Small intestine (tissue), 7 donors: ENCODE measurements around the gene ZNF595. TPM values are rescaled to one million over a fixed set of nuclear protein-coding genes. Genes with fewer than 3 reads are reported as not detected.
A peak's percentile ranks its signal among the peaks of the same experiment; 100 is the strongest.

Experiments
- DNase-seq, 2 donors: peaks; one replicate each; pipeline versions ENCODE4 v3.0.0 to v3.0.0-alpha.2; 2013
- FAIRE-seq: peaks from 2 replicates; lab custom pipeline; 2012; peaks lifted over from hg19 to GRCh38; lab: Jason Lieb, UNC
- H3K27ac ChIP-seq, 3 donors: one replicate each; pipeline ENCODE4 v1.5.1; 2013; ENCODE audit warnings: low read length in 2 of 3, mild to moderate bottlenecking in 2 of 3, control low read depth in 1 of 3, inconsistent platforms in 1 of 3, low read depth in 1 of 3, moderate library complexity in 1 of 3
- H3K27me3 ChIP-seq, 3 donors: one replicate each; pipeline ENCODE4 v1.6.1; 2013; ENCODE audit warnings: low read length in 3 of 3, inconsistent platforms in 1 of 3; ENCODE audit not compliant: control insufficient read depth in 3 of 3, insufficient read depth in 3 of 3
- H3K36me3 ChIP-seq, 3 donors: one replicate each; pipeline ENCODE4 v1.6.1; 2013; ENCODE audit warnings: low read length in 3 of 3, inconsistent platforms in 1 of 3, low read depth in 1 of 3, mild to moderate bottlenecking in 1 of 3, moderate library complexity in 1 of 3; ENCODE audit not compliant: control insufficient read depth in 3 of 3, insufficient read depth in 2 of 3
- H3K4me1 ChIP-seq, 3 donors: one replicate each; pipeline ENCODE4 v1.6.1; 2013; ENCODE audit warnings: low read length in 2 of 3, inconsistent platforms in 1 of 3, low read depth in 1 of 3, mild to moderate bottlenecking in 1 of 3, moderate library complexity in 1 of 3; ENCODE audit not compliant: control insufficient read depth in 3 of 3, insufficient read depth in 2 of 3
- H3K4me3 ChIP-seq, 3 donors: one replicate each; pipeline ENCODE4 v1.5.1; 2013; ENCODE audit warnings: low read length in 3 of 3, control low read depth in 1 of 3, inconsistent platforms in 1 of 3, low read depth in 1 of 3, mild to moderate bottlenecking in 1 of 3, moderate library complexity in 1 of 3
- H3K9me3 ChIP-seq, 2 donors: one replicate each; pipeline ENCODE4 v1.6.1; 2013; ENCODE audit warnings: low read depth in 1 of 2, low read length in 1 of 2; ENCODE audit not compliant: control insufficient read depth in 2 of 2, insufficient read depth in 1 of 2
- WGBS, 3 donors: extraction: QIAGEN DNeasy Blood & Tissue Kit; methylation state at CpG; one replicate each; pipeline ENCODE4 v1.1.7; 2013; 5-methylcytosine and 5-hydroxymethylcytosine counted together
- polyA plus RNA-seq, 4 donors: library from polyadenylated mRNA; stranded (reverse) in 3 of 4; unstranded in 1 of 4; fragments of 200-250 nt in 3 of 4; fragments of 120-200 nt in 1 of 4; gene quantifications; one replicate each; pipeline versions ENCODE4 v1.2.1 to v1.2.3, GENCODE V29; 2013
- donor health status: healthy with polysubstance abuse.
- donor health status: control.
- donor health status: control.
- donor health status: Bipolar disorder and iron deficiency.
- donor health status: healthy.

ZNF595 gene
- polyA plus RNA-seq, 4 donors = 2.4 to 11.5 (median 3.5) TPM

GRCh38 chr4:107083-107443 lies 53.9 kb downstream of the ZNF595 start:
- FAIRE-seq (no peak), DNase-seq (no peak)
- no peak overlapping the region for H3K4me3 ChIP-seq
- no peaks in the 10 kb centered on the region for H3K36me3 ChIP-seq
- H3K27me3 ChIP-seq = peaks cover 0 to 37% (median 36%) of the 10 kb centered on the region in 3 donors
- no peaks in the 10 kb centered on the region for H3K4me1 ChIP-seq
- WGBS, 3 donors = 19 to 53% (median 42%) methylated on average over 23 to 33 of the region's 33 CpGs
- H3K27ac ChIP-seq = no peak overlapping the region
- peaks cover 0 to 32% of the 10 kb centered on the region in 2 donors for H3K9me3 ChIP-seq

- peaks cover 0 to 27% of the 10 kb centered on the region in 2 donors for H3K9me3 ChIP-seq
- DNase-seq (no peak), FAIRE-seq (no peak)
- H3K27me3 ChIP-seq = peaks cover 0 to 37% (median 37%) of the 10 kb centered on the region in 3 donors
- 9 to 29% (median 28%) methylated on average over 65 to 91 of the region's 91 CpGs for WGBS, 3 donors
- H3K4me1 ChIP-seq = no peaks in the 10 kb centered on the region
- H3K4me3 ChIP-seq = peak overlapping the region in 1 of 3 donors; percentile 10
- no peak overlapping the region for H3K27ac ChIP-seq
- H3K36me3 ChIP-seq = no peaks in the 10 kb centered on the region
Measured at GRCh38 chr4:107444-108429, 54.6 kb downstream of the ZNF595 start.

GRCh38 chr4:112771-113170 lies 59.6 kb downstream of the ZNF595 start:
- DNase-seq (no peak), FAIRE-seq (no peak)
- Histone ChIP-seq H3K9me3 (peaks cover 0 to 6% of the 10 kb centered on the region in 2 donors), H3K36me3 (no peaks in the 10 kb centered on the region), H3K27ac (no peak overlapping the region), H3K27me3 (peaks cover 0 to 23% (median 23%) of the 10 kb centered on the region in 3 donors), H3K4me3 (no peak overlapping the region), H3K4me1 (no peaks in the 10 kb centered on the region)
- 57 to 67% (median 67%) methylated on average over 1 of the region's 1 CpG for WGBS, 3 donors

GRCh38 chr4:113732-114131 lies 60.6 kb downstream of the ZNF595 start:
- Histone ChIP-seq H3K4me3 (no peak overlapping the region), H3K9me3 (peaks cover 0 to 6% of the 10 kb centered on the region in 2 donors), H3K27ac (no peak overlapping the region), H3K27me3 (peaks cover 0 to 15% (median 13%) of the 10 kb centered on the region in 3 donors), H3K4me1 (no peaks in the 10 kb centered on the region), H3K36me3 (no peaks in the 10 kb centered on the region)
- 86 to 94% (median 91%) methylated on average over 2 of the region's 2 CpGs for WGBS, 3 donors
- DNase-seq (no peak), FAIRE-seq (no peak)

DNA sequence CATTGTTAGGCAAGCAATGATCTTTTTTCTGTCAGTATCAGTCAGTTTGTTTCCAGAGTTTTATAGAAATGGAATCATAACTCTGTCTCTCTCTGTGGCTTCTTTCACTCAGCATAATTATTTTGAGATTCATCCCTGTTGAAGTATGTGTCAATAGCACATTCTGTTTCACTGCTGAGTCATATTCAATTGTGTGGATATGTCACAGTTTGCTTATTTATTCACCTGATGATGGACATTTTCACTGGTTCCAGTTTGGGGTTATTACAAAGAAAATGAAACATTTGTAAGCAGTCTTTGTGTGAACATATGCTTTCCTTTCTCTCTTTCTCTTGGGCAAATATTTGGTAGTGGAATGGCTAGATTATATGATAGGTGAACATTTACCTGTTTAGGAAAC lies 61.0 kb downstream of the ZNF595 start:
- no peaks in the 10 kb centered on the region for H3K4me1 ChIP-seq
- no peak overlapping the region for H3K27ac ChIP-seq
- no peak overlapping the region for H3K4me3 ChIP-seq
- H3K9me3 ChIP-seq = peaks cover 0 to 6% of the 10 kb centered on the region in 2 donors
- DNase-seq = no peak
- no peaks in the 10 kb centered on the region for H3K36me3 ChIP-seq
- no peak for FAIRE-seq
- H3K27me3 ChIP-seq = peaks cover 0 to 11% (median 9%) of the 10 kb centered on the region in 3 donors

DNA sequence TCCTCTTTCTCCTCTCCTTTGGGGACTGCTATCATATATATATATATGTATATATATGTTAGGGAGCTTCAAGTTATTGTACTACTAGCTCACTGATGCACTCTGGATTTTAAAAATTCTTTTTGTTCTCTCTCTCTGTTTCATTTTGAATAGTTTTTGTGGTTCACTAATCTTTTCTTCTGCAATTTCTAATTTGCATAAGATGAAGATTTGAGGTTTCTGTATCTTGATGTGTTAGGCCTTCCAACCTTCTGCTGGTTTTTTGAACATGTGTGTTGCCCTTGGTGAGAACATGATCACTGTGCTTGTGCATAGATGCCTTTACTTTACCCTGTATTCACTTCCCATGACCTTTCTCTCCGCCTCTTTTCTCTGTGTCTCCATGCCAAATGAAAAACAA lies 63.4 kb downstream of the ZNF595 start:
- Histone ChIP-seq H3K27ac (no peak overlapping the region), H3K4me1 (no peaks in the 10 kb centered on the region), H3K36me3 (no peaks in the 10 kb centered on the region), H3K27me3 (peaks cover 0 to 5% (median 0%) of the 10 kb centered on the region in 3 donors), H3K9me3 (peaks cover 0 to 3% of the 10 kb centered on the region in 2 donors), H3K4me3 (no peak overlapping the region)
- DNase-seq (no peak), FAIRE-seq (no peak)
- whole genome bisulfite sequencing, 3 donors = 83 to 94% (median 88%) methylated on average over 1 of the region's 1 CpG

- Histone ChIP-seq H3K4me1 (no peaks in the 10 kb centered on the region), H3K36me3 (peaks cover 0 to under 1% (median 0%) of the 10 kb centered on the region in 3 donors), H3K27me3 (no peaks in the 10 kb centered on the region), H3K4me3 (no peak overlapping the region), H3K9me3 (peaks cover 0 to 17% of the 10 kb centered on the region in 2 donors), H3K27ac (peak overlapping the region in 1 of 3 donors; percentile 41)
- FAIRE-seq (no peak), DNase-seq (no peak)
- 75 to 77% (median 76%) methylated on average over 5 of the region's 5 CpGs for WGBS, 3 donors
Measured at GRCh38 chr4:120616-121015, 67.5 kb downstream of the ZNF595 start.

- Histone ChIP-seq H3K4me1 (peaks cover 0 to 4% (median 0%) of the 10 kb centered on the region in 3 donors), H3K27me3 (no peaks in the 10 kb centered on the region), H3K9me3 (peaks cover 0 to 22% of the 10 kb centered on the region in 2 donors), H3K4me3 (no peak overlapping the region), H3K27ac (no peak overlapping the region), H3K36me3 (peaks cover 0 to 5% (median 0%) of the 10 kb centered on the region in 3 donors)
- peak in 1 of 2 donors; percentile 18 for DNase-seq
- FAIRE-seq = no peak
- WGBS, 3 donors = 56 to 83% (median 67%) methylated on average over 7 of the region's 7 CpGs
Measured at GRCh38 chr4:121408-122084, 68.4 kb downstream of the ZNF595 start.
